HEK293 (cell line): ENCODE data around the gene KRT17.

Experiments used
- CTCF ChIA-PET: fragments of 350-600 bp; formaldehyde crosslinking; extraction: SDS; loops from one replicate; lab custom pipeline; 2021; ENCODE audit warnings: antibody characterized with exemption; lab: Yijun Ruan, JAX
- POLR2A ChIA-PET: fragments of 300-600 bp; formaldehyde crosslinking; extraction: SDS; loops from one replicate; lab custom pipeline; 2020; ENCODE audit warnings: antibody characterized with exemption, inconsistent platforms; lab: Yijun Ruan, JAX
- H3K27ac ChIP-seq: fragments of 200-500 bp; sonication (Bioruptor generic); 2 replicates; pipeline ENCODE4 v1.5.1; 2014; ENCODE audit warnings: low read depth, low read length, control low read depth, inconsistent platforms; ENCODE audit errors: extremely low read depth
- H3K36me3 ChIP-seq, 2 experiments: fragments of 200-500 bp in 1 of 2; sonication (Bioruptor generic) in 1 of 2; 1 replicate in 1 of 2; 2 replicates in 1 of 2; pipeline ENCODE4 v1.5.1; 2014 to 2017; ENCODE audit warnings: inconsistent platforms in 2 of 2, low read length in 2 of 2; ENCODE audit not compliant: control insufficient read depth in 2 of 2, insufficient read depth in 1 of 2
- H3K4me1 ChIP-seq: fragments of 200-500 bp; sonication (Bioruptor generic); 2 replicates; pipeline ENCODE4 v1.5.1; 2014; ENCODE audit warnings: mild to moderate bottlenecking, low read length, inconsistent platforms; ENCODE audit not compliant: control insufficient read depth, insufficient read depth
- H3K4me3 ChIP-seq: 2 replicates; pipeline ENCODE4 v1.5.1; 2011; ENCODE audit warnings: low read depth, mild to moderate bottlenecking, control low read depth, low read length, moderate library complexity
- H3K9me3 ChIP-seq: fragments of 200-500 bp; sonication (Bioruptor generic); 2 replicates; pipeline ENCODE4 v1.5.1; 2014; ENCODE audit warnings: low read depth, low read length, inconsistent platforms; ENCODE audit not compliant: control insufficient read depth, insufficient read depth
- HOXA7 ChIP-seq: sonication (generic); formaldehyde crosslinking; IDR thresholded peaks from 2 replicates; pipeline ENCODE4 v1.8.1; 2022; ENCODE audit warnings: missing genetic modification reagents, borderline replicate concordance
- KLF10 ChIP-seq: fragments of 450-650 bp; IDR thresholded peaks from 2 replicates; pipeline ENCODE4 v1.5.1; 2018; ENCODE audit warnings: missing biosample characterization, mild to moderate bottlenecking, missing genetic modification characterization
- MYNN ChIP-seq: fragments of 450-650 bp; formaldehyde crosslinking; IDR thresholded peaks from 2 replicates; pipeline ENCODE4 v1.5.1; 2016; ENCODE audit warnings: missing biosample characterization, missing genetic modification characterization, borderline replicate concordance
- TCF7L2 ChIP-seq: IDR thresholded peaks from 2 replicates; pipeline ENCODE4 v1.6.1; 2011; ENCODE audit warnings: low read depth, mild to moderate bottlenecking, inconsistent platforms, low read length, moderate library complexity, borderline replicate concordance
- ZNF140 ChIP-seq: fragments of 450-650 bp; formaldehyde crosslinking; IDR thresholded peaks from 2 replicates; pipeline ENCODE4 v1.5.1; 2016; ENCODE audit warnings: missing biosample characterization, missing genetic modification characterization
- ZNF211 ChIP-seq: fragments of 450-650 bp; formaldehyde crosslinking; IDR thresholded peaks from 2 replicates; pipeline ENCODE4 v1.5.1; 2016; ENCODE audit warnings: low read depth, missing biosample characterization, missing genetic modification characterization
- ZNF302 ChIP-seq: fragments of 450-650 bp; formaldehyde crosslinking; IDR thresholded peaks from 2 replicates; pipeline ENCODE4 v1.5.1; 2016; ENCODE audit warnings: missing biosample characterization, missing genetic modification characterization, low read depth
- ZNF596 ChIP-seq: fragments of 450-650 bp; IDR thresholded peaks from 2 replicates; pipeline ENCODE4 v1.5.0; 2018; ENCODE audit warnings: missing biosample characterization, mild to moderate bottlenecking, missing genetic modification characterization, moderate library complexity
- ZNF621 ChIP-seq: fragments of 450-650 bp; formaldehyde crosslinking; IDR thresholded peaks from 2 replicates; pipeline ENCODE4 v1.5.1; 2017; ENCODE audit warnings: missing biosample characterization, missing genetic modification characterization
- ZNF623 ChIP-seq: fragments of 450-650 bp; formaldehyde crosslinking; IDR thresholded peaks from 2 replicates; pipeline ENCODE4 v1.5.1; 2016; ENCODE audit warnings: missing biosample characterization, missing genetic modification characterization
- ZNF664 ChIP-seq: fragments of 450-650 bp; formaldehyde crosslinking; IDR thresholded peaks from 2 replicates; pipeline ENCODE4 v1.5.1; 2016; ENCODE audit warnings: missing biosample characterization, missing genetic modification characterization
- TF ChIP-seq, protein P1 (sequence below): fragments of 450-650 bp; formaldehyde crosslinking; IDR thresholded peaks from 2 replicates; pipeline ENCODE4 v1.5.0; 2017; ENCODE audit warnings: missing biosample characterization, missing genetic modification characterization, borderline replicate concordance
- TF ChIP-seq, protein P2 (sequence below): fragments of 450-650 bp; formaldehyde crosslinking; IDR thresholded peaks from 2 replicates; pipeline ENCODE4 v1.5.1; 2016; ENCODE audit warnings: missing biosample characterization, missing genetic modification characterization
- TF ChIP-seq, protein P3 (sequence below): fragments of 450-650 bp; formaldehyde crosslinking; IDR thresholded peaks from 2 replicates; pipeline ENCODE4 v1.5.1; 2016; ENCODE audit warnings: missing biosample characterization, missing genetic modification characterization

The KRT17 gene

DNA sequence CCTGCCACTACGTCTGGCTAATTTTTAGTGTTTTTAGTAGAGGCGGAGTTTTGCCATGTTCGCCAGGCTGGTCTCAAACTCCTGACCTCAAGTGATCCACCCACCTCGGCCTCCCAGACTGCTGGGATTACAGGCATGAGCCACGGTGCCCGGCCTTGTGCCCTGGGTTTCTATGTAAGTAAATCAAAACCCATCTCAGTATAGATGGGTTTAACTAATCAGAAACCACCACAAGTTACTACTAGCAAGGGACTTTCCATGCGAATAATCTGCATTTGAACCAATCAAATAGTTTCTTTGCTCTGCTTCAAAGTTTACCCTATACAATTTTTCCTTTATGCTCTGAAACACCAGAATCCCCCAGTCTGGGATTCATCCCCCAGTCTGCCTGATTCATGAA is 47.8 kb upstream of the KRT17 start:
- TF ChIP-seq ZNF140 (tag by site-specific recombination) (no peak), ZNF596 (tag by site-specific recombination) (no peak), ZNF664 (tag by site-specific recombination) (no peak), MYNN (tag by site-specific recombination) (no peak), TCF7L2 (no peak), KLF10 (tag by site-specific recombination) (no peak), HOXA7 (no peak), ZNF302 (tag by site-specific recombination) (no peak), ZNF621 (tag by site-specific recombination) (no peak)
- TF ChIP-seq, protein P1, sequence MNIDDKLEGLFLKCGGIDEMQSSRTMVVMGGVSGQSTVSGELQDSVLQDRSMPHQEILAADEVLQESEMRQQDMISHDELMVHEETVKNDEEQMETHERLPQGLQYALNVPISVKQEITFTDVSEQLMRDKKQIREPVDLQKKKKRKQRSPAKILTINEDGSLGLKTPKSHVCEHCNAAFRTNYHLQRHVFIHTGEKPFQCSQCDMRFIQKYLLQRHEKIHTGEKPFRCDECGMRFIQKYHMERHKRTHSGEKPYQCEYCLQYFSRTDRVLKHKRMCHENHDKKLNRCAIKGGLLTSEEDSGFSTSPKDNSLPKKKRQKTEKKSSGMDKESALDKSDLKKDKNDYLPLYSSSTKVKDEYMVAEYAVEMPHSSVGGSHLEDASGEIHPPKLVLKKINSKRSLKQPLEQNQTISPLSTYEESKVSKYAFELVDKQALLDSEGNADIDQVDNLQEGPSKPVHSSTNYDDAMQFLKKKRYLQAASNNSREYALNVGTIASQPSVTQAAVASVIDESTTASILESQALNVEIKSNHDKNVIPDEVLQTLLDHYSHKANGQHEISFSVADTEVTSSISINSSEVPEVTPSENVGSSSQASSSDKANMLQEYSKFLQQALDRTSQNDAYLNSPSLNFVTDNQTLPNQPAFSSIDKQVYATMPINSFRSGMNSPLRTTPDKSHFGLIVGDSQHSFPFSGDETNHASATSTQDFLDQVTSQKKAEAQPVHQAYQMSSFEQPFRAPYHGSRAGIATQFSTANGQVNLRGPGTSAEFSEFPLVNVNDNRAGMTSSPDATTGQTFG (tag by site-specific recombination) = no peak
- TF ChIP-seq, protein P2, sequence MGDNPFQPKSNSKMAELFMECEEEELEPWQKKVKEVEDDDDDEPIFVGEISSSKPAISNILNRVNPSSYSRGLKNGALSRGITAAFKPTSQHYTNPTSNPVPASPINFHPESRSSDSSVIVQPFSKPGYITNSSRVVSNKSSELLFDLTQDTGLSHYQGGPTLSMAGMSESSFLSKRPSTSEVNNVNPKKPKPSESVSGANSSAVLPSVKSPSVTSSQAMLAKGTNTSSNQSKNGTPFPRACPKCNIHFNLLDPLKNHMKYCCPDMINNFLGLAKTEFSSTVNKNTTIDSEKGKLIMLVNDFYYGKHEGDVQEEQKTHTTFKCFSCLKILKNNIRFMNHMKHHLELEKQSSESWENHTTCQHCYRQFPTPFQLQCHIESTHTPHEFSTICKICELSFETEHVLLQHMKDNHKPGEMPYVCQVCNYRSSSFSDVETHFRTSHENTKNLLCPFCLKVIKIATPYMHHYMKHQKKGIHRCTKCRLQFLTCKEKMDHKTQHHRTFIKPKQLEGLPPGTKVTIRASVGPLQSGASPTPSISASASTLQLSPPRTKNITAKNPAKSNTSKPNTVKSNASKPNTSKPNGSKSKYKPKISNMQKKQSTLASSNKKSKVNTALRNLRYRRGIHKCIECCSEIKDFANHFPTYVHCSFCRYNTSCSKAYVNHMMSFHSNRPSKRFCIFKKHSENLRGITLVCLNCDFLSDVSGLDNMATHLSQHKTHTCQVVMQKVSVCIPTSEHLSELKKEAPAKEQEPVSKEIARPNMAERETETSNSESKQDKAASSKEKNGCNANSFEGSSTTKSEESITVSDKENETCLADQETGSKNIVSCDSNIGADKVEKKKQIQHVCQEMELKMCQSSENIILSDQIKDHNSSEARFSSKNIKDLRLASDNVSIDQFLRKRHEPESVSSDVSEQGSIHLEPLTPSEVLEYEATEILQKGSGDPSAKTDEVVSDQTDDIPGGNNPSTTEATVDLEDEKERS (tag by site-specific recombination) = no peak
- TF ChIP-seq, all 188 proteins: peak for 0
- no peaks in the 10 kb centered on the region for H3K9me3 ChIP-seq
- H3K27ac ChIP-seq = no peak overlapping the region
- POLR2A ChIA-PET = interaction anchor here (1.1 to 2.3 kb wide), 2 partner anchors 16 to 17 kb away, joined by 3 to 18 read pairs; partner anchors contain the start of gene EIF1
- CTCF ChIA-PET = interaction anchor here (0.6 to 1.1 kb wide), 2 partner anchors 9 to 123 kb away, joined by 3 read pairs; no protein-coding TSS in a partner anchor
- no peaks in the 10 kb centered on the region for H3K4me1 ChIP-seq
- no peak overlapping the region for H3K4me3 ChIP-seq
- no peaks in the 10 kb centered on the region for H3K36me3 ChIP-seq

DNA sequence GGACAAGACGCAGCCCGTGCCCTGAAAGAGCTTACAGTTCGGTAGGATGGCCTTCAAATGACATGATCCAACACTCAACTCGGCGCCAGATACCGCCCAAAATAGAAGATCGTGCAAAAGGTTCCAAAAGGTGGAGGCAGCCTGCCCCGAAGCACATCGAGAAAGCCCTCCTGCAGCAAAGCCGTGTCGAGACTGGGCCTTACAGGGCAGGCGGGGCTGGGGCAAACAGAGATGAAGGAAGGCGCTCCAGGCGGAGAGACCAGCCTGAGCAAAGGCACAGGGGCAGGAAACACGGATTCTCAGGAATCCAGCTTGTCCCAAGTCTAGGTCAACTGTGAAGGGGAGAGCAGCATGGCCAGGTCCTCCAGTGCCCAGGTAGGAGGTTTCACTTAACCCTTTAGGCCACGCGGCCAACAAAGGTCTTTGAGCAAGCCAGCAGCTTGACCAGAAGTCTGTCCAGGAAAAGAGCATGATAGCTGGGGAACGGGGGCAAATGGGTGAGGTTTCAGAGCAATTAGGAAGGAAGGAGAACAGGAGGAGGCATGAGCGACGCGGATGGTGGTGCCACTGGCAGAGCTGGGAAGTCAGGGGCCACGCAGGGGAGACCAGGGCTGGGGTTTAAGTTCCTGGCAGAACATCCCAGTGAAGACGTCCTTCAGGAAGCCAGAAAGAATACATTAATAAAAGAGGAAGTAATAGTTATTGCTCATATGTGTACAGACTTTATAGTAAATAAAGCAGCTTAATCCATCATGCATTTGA is 43.1 kb upstream of the KRT17 start:
- Histone ChIP-seq H3K4me1 (peaks cover 3% of the 10 kb centered on the region), H3K36me3 (no peaks in the 10 kb centered on the region), H3K9me3 (no peaks in the 10 kb centered on the region), H3K4me3 (no peak overlapping the region), H3K27ac (no peak overlapping the region)
- TF ChIP-seq ZNF211 = no peak
- TF ChIP-seq, protein P3, sequence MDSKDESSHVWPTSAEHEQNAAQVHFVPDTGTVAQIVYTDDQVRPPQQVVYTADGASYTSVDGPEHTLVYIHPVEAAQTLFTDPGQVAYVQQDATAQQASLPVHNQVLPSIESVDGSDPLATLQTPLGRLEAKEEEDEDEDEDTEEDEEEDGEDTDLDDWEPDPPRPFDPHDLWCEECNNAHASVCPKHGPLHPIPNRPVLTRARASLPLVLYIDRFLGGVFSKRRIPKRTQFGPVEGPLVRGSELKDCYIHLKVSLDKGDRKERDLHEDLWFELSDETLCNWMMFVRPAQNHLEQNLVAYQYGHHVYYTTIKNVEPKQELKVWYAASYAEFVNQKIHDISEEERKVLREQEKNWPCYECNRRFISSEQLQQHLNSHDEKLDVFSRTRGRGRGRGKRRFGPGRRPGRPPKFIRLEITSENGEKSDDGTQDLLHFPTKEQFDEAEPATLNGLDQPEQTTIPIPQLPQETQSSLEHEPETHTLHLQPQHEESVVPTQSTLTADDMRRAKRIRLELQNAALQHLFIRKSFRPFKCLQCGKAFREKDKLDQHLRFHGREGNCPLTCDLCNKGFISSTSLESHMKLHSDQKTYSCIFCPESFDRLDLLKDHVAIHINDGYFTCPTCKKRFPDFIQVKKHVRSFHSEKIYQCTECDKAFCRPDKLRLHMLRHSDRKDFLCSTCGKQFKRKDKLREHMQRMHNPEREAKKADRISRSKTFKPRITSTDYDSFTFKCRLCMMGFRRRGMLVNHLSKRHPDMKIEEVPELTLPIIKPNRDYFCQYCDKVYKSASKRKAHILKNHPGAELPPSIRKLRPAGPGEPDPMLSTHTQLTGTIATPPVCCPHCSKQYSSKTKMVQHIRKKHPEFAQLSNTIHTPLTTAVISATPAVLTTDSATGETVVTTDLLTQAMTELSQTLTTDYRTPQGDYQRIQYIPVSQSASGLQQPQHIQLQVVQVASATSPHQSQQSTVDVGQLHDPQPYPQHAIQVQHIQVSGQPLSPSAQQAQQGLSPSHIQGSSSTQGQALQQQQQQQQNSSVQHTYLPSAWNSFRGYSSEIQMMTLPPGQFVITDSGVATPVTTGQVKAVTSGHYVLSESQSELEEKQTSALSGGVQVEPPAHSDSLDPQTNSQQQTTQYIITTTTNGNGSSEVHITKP = peak; percentile 22; the same call in 1 of the 2 replicates
- TF ChIP-seq ZNF623 (tag by site-specific recombination) = peak; percentile 69
- ChIA-PET POLR2A (interaction anchor here (4.0 kb wide), 1 partner anchor 21 kb away, joined by 53 read pairs; the partner anchor contains the start of gene EIF1), CTCF (interaction anchor here (0.5 to 12.6 kb wide), 42 partner anchors 12 to 1172 kb away, joined by 3 to 567 read pairs (median 4); partner anchors contain the start of genes EIF1, HAP1 and KRT34)
